GM19455 (cell line): ENCODE measurements around the gene SUN5.
"Not testable (repeated sequence)": the region's sequence is repeated elsewhere in the genome, so short reads cannot be mapped to it uniquely, and the experiment has no call there.

Experiments
- ATAC-seq: cut with Tn5 transposase; IDR thresholded peaks from one replicate; pipeline ENCODE4 v1.9.1; 2021; ENCODE audit not compliant: unreplicated experiment

The SUN5 gene

GRCh38 chr20:32978009-32978335 lies 26.3 kb downstream of the SUN5 start:
- no peak for ATAC-seq

GRCh38 chr20:32977281-32978008 lies 26.8 kb downstream of the SUN5 start:
- ATAC-seq = no peak

GRCh38 chr20:32976746-32977145 lies 27.5 kb downstream of the SUN5 start:
- ATAC-seq = no peak

- no peak for ATAC-seq
Measured at GRCh38 chr20:32975698-32976674, 28.2 kb downstream of the SUN5 start.

- not testable (repeated sequence) for ATAC-seq
Measured at GRCh38 chr20:32975121-32975520, 29.1 kb downstream of the SUN5 start.

- ATAC-seq = not testable (repeated sequence)
Measured at GRCh38 chr20:32974204-32975064, 29.8 kb downstream of the SUN5 start.

- no peak for ATAC-seq
Measured at GRCh38 chr20:32973077-32973717, 31.0 kb downstream of the SUN5 start.

GRCh38 chr20:32972181-32973076 lies 31.8 kb downstream of the SUN5 start:
- ATAC-seq = peak; percentile 69

GRCh38 chr20:32971703-32972161 lies 32.5 kb downstream of the SUN5 start:
- peak; percentile 6 for ATAC-seq

- ATAC-seq = no peak
Measured at GRCh38 chr20:32970973-32971300, 33.3 kb downstream of the SUN5 start.

- no peak for ATAC-seq
Measured at GRCh38 chr20:32970115-32970972, 33.9 kb downstream of the SUN5 start.

GRCh38 chr20:32969356-32970114 lies 34.7 kb downstream of the SUN5 start:
- ATAC-seq = no peak

GRCh38 chr20:32968478-32969241 lies 35.6 kb downstream of the SUN5 start:
- ATAC-seq = no peak

- no peak for ATAC-seq
Measured at GRCh38 chr20:32967961-32968457, 36.2 kb downstream of the SUN5 start.

GRCh38 chr20:32966881-32967781 lies 37.1 kb downstream of the SUN5 start:
- no peak for ATAC-seq

- ATAC-seq = no peak
Measured at GRCh38 chr20:32966382-32966781, 37.9 kb downstream of the SUN5 start.
